SU-DHL-6 (cell line): Measurements from ENCODE around the gene CAPN1.
"Not testable (repeated sequence)": the region's sequence is repeated elsewhere in the genome, so short reads cannot be mapped to it uniquely, and the experiment has no call there.

Source experiments
- H2AFZ ChIP-seq: fragments of 200-600 bp; sonication (generic); 2 replicates; pipeline ENCODE4 v1.6.1; 2014; ENCODE audit warnings: low read depth, mild to moderate bottlenecking, moderate library complexity, mixed read lengths, antibody characterized with exemption, low read length; ENCODE audit not compliant: severe bottlenecking
- H3F3A ChIP-seq: fragments of 200-600 bp; shearing (Covaris generic); 2 replicates; pipeline ENCODE4 v1.6.0; 2016; ENCODE audit warnings: antibody characterized with exemption, mild to moderate bottlenecking; ENCODE audit not compliant: insufficient read depth
- H3K27ac ChIP-seq: fragments of 200-600 bp; sonication (generic); 2 replicates; pipeline ENCODE4 v1.5.1; 2016; ENCODE audit warnings: low read depth, mild to moderate bottlenecking, low read length, moderate library complexity, mixed read lengths
- H3K27me3 ChIP-seq: fragments of 200-600 bp; sonication (generic), shearing (Covaris generic); 2 replicates; pipeline ENCODE4 v1.6.0; 2014; ENCODE audit warnings: mild to moderate bottlenecking, low read length
- H3K36me3 ChIP-seq: fragments of 200-600 bp; sonication (generic); 2 replicates; pipeline ENCODE4 v1.6.1; 2014; ENCODE audit warnings: mild to moderate bottlenecking, low read length, mixed read lengths
- H3K4me2 ChIP-seq: fragments of 300-600, 200-600 bp; shearing (Covaris generic), sonication (generic); 2 replicates; pipeline ENCODE4 v1.6.0; 2014; ENCODE audit warnings: low read length, low read depth, mild to moderate bottlenecking; ENCODE audit not compliant: poor library complexity, severe bottlenecking
- H3K4me3 ChIP-seq: fragments of 200-600 bp; sonication (generic); 2 replicates; pipeline ENCODE4 v1.5.1; 2014; ENCODE audit warnings: antibody characterized with exemption, low read length, mild to moderate bottlenecking, mixed read lengths; ENCODE audit not compliant: insufficient read depth, poor library complexity, severe bottlenecking
- H3K79me2 ChIP-seq: fragments of 200-600 bp; sonication (generic); 2 replicates; pipeline ENCODE4 v1.6.1; 2014; ENCODE audit warnings: mild to moderate bottlenecking, low read length, moderate library complexity; ENCODE audit not compliant: insufficient read depth
- H3K9ac ChIP-seq: fragments of 200-600 bp; sonication (generic); 2 replicates; pipeline ENCODE4 v1.7.0; 2014; ENCODE audit warnings: mild to moderate bottlenecking, low read length
- H3K9me2 ChIP-seq: fragments of 200-600 bp; sonication (generic); replicated peaks from 2 replicates; pipeline ENCODE4 v1.6.1; 2014; ENCODE audit warnings: low read length; ENCODE audit not compliant: insufficient read depth
- H3K9me3 ChIP-seq: fragments of 200-600 bp; sonication (generic); 2 replicates; pipeline ENCODE4 v1.6.1; 2014; ENCODE audit warnings: low read length, mixed read lengths; ENCODE audit not compliant: insufficient read depth
- H4K20me1 ChIP-seq: fragments of 200-600 bp; sonication (generic); 2 replicates; pipeline ENCODE4 v1.6.1; 2014; ENCODE audit warnings: low read depth, mild to moderate bottlenecking, antibody characterized with exemption, low read length, moderate library complexity, mixed read lengths
- CTCF ChIP-seq: fragments of 200-600 bp; sonication (generic); IDR thresholded peaks from one replicate; pipeline ENCODE4 v1.5.1; 2017; ENCODE audit warnings: antibody characterized with exemption, mild to moderate bottlenecking, low read length, moderate library complexity; ENCODE audit not compliant: insufficient read depth, poor library complexity, severe bottlenecking
- EZH2phosphoT487 ChIP-seq: fragments of 200-600 bp; sonication (generic), shearing (Covaris generic); conservative IDR thresholded peaks from 2 replicates; pipeline ENCODE4 v1.6.1; 2018; ENCODE audit warnings: mild to moderate bottlenecking, antibody characterized with exemption, low read length, moderate library complexity, mixed read lengths

Gene CAPN1

GRCh38 chr11:65236194-65237059 is 54.7 kb downstream of the CAPN1 start:
- Histone ChIP-seq H4K20me1 (no peaks in the 10 kb centered on the region), H2AFZ (no peak overlapping the region), H3K4me3 (no peak overlapping the region), H3F3A (no peaks in the 10 kb centered on the region), H3K9me2 (no peaks in the 10 kb centered on the region), H3K9ac (no peak overlapping the region), H3K9me3 (no peaks in the 10 kb centered on the region), H3K27ac (no peak overlapping the region), H3K36me3 (no peaks in the 10 kb centered on the region), H3K27me3 (no peaks in the 10 kb centered on the region), H3K4me2 (no peak overlapping the region), H3K79me2 (no peaks in the 10 kb centered on the region)
- no peak for TF ChIP-seq EZH2phosphoT487
- TF ChIP-seq CTCF = no peak

DNA sequence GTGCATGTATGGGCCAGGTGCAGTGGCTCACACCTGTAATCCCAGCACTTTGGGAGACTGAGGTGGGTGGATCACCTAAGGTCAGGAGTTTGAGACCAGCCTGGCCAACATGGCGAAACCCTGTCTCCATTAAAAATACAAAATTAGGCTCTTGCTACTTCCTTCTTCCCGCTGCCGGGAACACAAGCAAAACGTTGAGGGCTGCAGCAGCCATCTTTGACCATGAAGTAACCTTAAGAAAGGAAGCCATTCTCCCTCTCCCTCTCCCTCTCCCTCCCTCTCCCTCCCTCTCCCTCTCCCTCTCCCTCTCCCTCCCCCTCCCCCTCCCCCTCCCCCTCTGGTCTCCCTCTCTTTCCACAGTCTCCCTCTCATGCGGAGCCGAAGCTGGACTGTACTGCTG is 56.6 kb downstream of the CAPN1 start:
- not testable (repeated sequence) for H4K20me1 ChIP-seq, H3K4me2 ChIP-seq, H2AFZ ChIP-seq, H3K9me3 ChIP-seq, H3K9ac ChIP-seq, H3K27ac ChIP-seq, H3K79me2 ChIP-seq, H3F3A ChIP-seq, H3K27me3 ChIP-seq, H3K36me3 ChIP-seq, H3K9me2 ChIP-seq, H3K4me3 ChIP-seq

DNA sequence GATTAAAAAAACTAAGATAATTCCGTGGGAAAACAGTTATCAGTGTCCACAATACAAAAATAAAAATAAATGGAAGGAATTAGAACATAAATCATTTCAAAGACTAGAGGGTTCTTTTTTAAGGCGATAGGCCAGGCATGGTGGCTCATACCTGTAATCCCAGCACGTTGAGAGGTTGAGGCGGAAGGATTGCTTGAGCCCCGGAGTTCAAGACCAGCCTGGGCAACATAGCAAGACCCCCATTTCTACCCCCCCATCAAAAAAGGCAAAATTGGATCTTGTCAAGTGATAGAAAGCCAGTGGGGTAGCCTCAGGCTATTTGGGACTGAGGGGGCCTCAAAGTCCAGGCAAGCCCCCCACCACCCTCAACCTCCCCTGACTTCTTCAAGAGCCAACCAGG is 59.4 kb downstream of the CAPN1 start:
- Histone ChIP-seq H3K4me3 (no peak overlapping the region), H3K4me2 (no peak overlapping the region), H3K27ac (no peak overlapping the region), H3K27me3 (no peaks in the 10 kb centered on the region), H3F3A (no peaks in the 10 kb centered on the region), H3K79me2 (no peaks in the 10 kb centered on the region), H3K9ac (no peak overlapping the region), H4K20me1 (no peaks in the 10 kb centered on the region), H3K36me3 (no peaks in the 10 kb centered on the region), H3K9me3 (no peaks in the 10 kb centered on the region; the same call in none of the 2 replicates), H3K9me2 (no peaks in the 10 kb centered on the region), H2AFZ (no peak overlapping the region)
- no peak for TF ChIP-seq EZH2phosphoT487
- no peak for TF ChIP-seq CTCF

- H3K4me3 ChIP-seq = no peak overlapping the region
- no peak for TF ChIP-seq EZH2phosphoT487
Measured at GRCh38 chr11:65241692-65242091, 60.0 kb downstream of the CAPN1 start.

More at GRCh38 chr11:65241692-65242091, 60.0 kb downstream of the CAPN1 start:
- Histone ChIP-seq H3K36me3 (no peaks in the 10 kb centered on the region), H3K4me2 (no peak overlapping the region), H2AFZ (no peak overlapping the region), H3K9me2 (no peaks in the 10 kb centered on the region), H3K9me3 (no peaks in the 10 kb centered on the region; the same call in none of the 2 replicates), H4K20me1 (no peaks in the 10 kb centered on the region), H3K27ac (no peak overlapping the region), H3F3A (no peaks in the 10 kb centered on the region), H3K9ac (no peak overlapping the region), H3K27me3 (no peaks in the 10 kb centered on the region), H3K79me2 (no peaks in the 10 kb centered on the region)
